Lung (tissue), 13 donors: ENCODE results near the gene SWI5. TPM values are rescaled to one million over a fixed set of nuclear protein-coding genes. Genes with fewer than 3 reads are reported as not detected.

ENCODE experiments used
- ATAC-seq: fragments of 200-7000 bp; cut with Tn5 transposase; one replicate; pipeline ENCODE4 v1.9.1; 2020; ENCODE audit warnings: moderate number of reproducible peaks; ENCODE audit not compliant: insufficient read depth, low FRiP score
- DNase-seq, 3 donors: peaks; one replicate each; pipeline ENCODE4 v3.0.0-alpha.2; 2013 to 2017
- H3K27ac ChIP-seq, 2 donors: one replicate each; pipeline ENCODE4 v1.5.1; 2013; ENCODE audit warnings: mild to moderate bottlenecking in 2 of 2, moderate library complexity in 2 of 2, control low read depth in 1 of 2, inconsistent platforms in 1 of 2, low read depth in 1 of 2, low read length in 1 of 2
- H3K27me3 ChIP-seq, 3 donors: one replicate each; pipeline ENCODE4 v1.5.1; 2013; ENCODE audit warnings: low read length in 2 of 3; ENCODE audit not compliant: control insufficient read depth in 3 of 3, insufficient read depth in 3 of 3
- H3K36me3 ChIP-seq, 4 donors: one replicate each; pipeline ENCODE4 v1.5.1; 2013; ENCODE audit warnings: low read length in 4 of 4, mild to moderate bottlenecking in 1 of 4, moderate library complexity in 1 of 4; ENCODE audit not compliant: control insufficient read depth in 4 of 4, insufficient read depth in 4 of 4
- H3K4me1 ChIP-seq, 5 donors: one replicate each; pipeline ENCODE4 v1.5.1; 2013; ENCODE audit warnings: low read length in 5 of 5, mild to moderate bottlenecking in 2 of 5, moderate library complexity in 1 of 5; ENCODE audit not compliant: control insufficient read depth in 5 of 5, insufficient read depth in 5 of 5
- H3K4me3 ChIP-seq: one replicate; pipeline ENCODE4 v1.5.1; 2013; ENCODE audit warnings: mild to moderate bottlenecking, control low read depth, moderate library complexity
- H3K9ac ChIP-seq, 2 donors: one replicate each; pipeline ENCODE4 v1.5.1; 2013; ENCODE audit warnings: low read length in 2 of 2, control low read depth in 1 of 2; ENCODE audit not compliant: insufficient read depth in 1 of 2
- H3K9me3 ChIP-seq, 4 donors: one replicate each; pipeline ENCODE4 v1.5.1; 2013; ENCODE audit warnings: low read length in 3 of 4, mild to moderate bottlenecking in 1 of 4, moderate library complexity in 1 of 4; ENCODE audit not compliant: control insufficient read depth in 4 of 4, insufficient read depth in 3 of 4
- CTCF ChIP-seq: IDR thresholded peaks from 2 replicates; pipeline ENCODE4 v1.5.1; 2012; ENCODE audit warnings: mild to moderate bottlenecking; ENCODE audit errors: control extremely low read depth, extremely low read depth
- WGBS, 2 donors: extraction: QIAGEN DNeasy Blood & Tissue Kit; methylation state at CpG; one replicate each; pipeline ENCODE4 v1.1.7; 2013; 5-methylcytosine and 5-hydroxymethylcytosine counted together
- polyA plus RNA-seq, 2 donors: library from polyadenylated mRNA; stranded (reverse); fragments of 200-250 nt; gene quantifications; one replicate each; pipeline ENCODE4 v1.2.1, GENCODE V29; 2013
- small RNA-seq: library from RNA; depleted of rRNA; stranded (forward); fragments of <200 nt; gene quantifications from one replicate; pipeline ENCODE3, GENCODE V24; 2014; ENCODE audit warnings: low replicate concordance
- total RNA-seq, 2 donors: library from RNA; depleted of rRNA in 1 of 2; stranded (reverse); fragments of >200 nt in 1 of 2; gene quantifications; one replicate each; pipeline ENCODE4 v1.2.1, GENCODE V29; 2014 to 2021
- donor health status: control.
- donor health status: control.
- donor health status: Bipolar disorder and iron deficiency.
- donor health status: healthy.
- donor health status: DM: yes; HTN: yes; CAD: no.

Gene SWI5
- total and polyA plus RNA-seq, 4 donors: 19.6 to 28.4 (median 23.2) TPM

GRCh38 chr9:128335914-128336313 is 59.8 kb downstream of the SWI5 start:
- 93 to 94% methylated on average over 2 of the region's 2 CpGs for WGBS, 2 donors
- H3K27me3 ChIP-seq: no peaks in the 10 kb centered on the region
- ATAC-seq (no peak), DNase-seq (no peak)
- H3K36me3 ChIP-seq: peaks cover 0 to 20% (median 1%) of the 10 kb centered on the region in 4 donors
- H3K4me1 ChIP-seq: peaks cover 0 to 3% (median 0%) of the 10 kb centered on the region in 5 donors
- no peak overlapping the region for H3K4me3 ChIP-seq
- no peaks in the 10 kb centered on the region for H3K9me3 ChIP-seq
- TF ChIP-seq CTCF: no peak
- no peak overlapping the region for H3K9ac ChIP-seq
- H3K27ac ChIP-seq: no peak overlapping the region

GRCh38 chr9:128337936-128338335 is 61.9 kb downstream of the SWI5 start:
- H3K4me1 ChIP-seq: peaks cover 0 to 7% (median 2%) of the 10 kb centered on the region in 5 donors
- ATAC-seq: no peak
- H3K36me3 ChIP-seq: peaks cover 0 to 11% (median 0%) of the 10 kb centered on the region in 4 donors
- no peak overlapping the region for H3K27ac ChIP-seq
- no peaks in the 10 kb centered on the region for H3K27me3 ChIP-seq
- no peak for DNase-seq
- H3K4me3 ChIP-seq: no peak overlapping the region
- 95 to 97% methylated on average over 7 of the region's 7 CpGs for WGBS, 2 donors
- no peak overlapping the region for H3K9ac ChIP-seq
- no peaks in the 10 kb centered on the region for H3K9me3 ChIP-seq
- no peak for TF ChIP-seq CTCF

Small RNA genes within 50 kb of the gene (small RNA-seq; reads per million reads assigned to genes)
- gene MIR199B (1,738 reads per million, percentile 99 among the genes with 10 or more reads in this experiment), gene MIR3154 (not detected)

Other genes starting within 250 kb of the SWI5 start
- gene NAIF1, start 209.0 kb upstream of the SWI5 start, total RNA-seq: 1 to 10 TPM; 7.2 to 9.4 TPM
- 1 to 10 TPM; 8.2 to 9.4 TPM for gene NAIF1, start 209.0 kb upstream of the SWI5 start, polyA plus RNA-seq
- gene SLC25A25, start 208.0 kb upstream of the SWI5 start, total RNA-seq: 10 to 100 TPM; 21.2 to 32.6 TPM
- 10 to 100 TPM; 10.5 to 27.9 TPM for gene SLC25A25, start 208.0 kb upstream of the SWI5 start, polyA plus RNA-seq
- 10 to 100 TPM; 42.0 to 66.8 TPM for gene PTGES2, start 148.5 kb upstream of the SWI5 start, total RNA-seq
- gene PTGES2, start 148.5 kb upstream of the SWI5 start, polyA plus RNA-seq: 10 to 100 TPM; 49.9 to 59.5 TPM
- 100 to 1,000 TPM; 114 to 281 TPM for gene LCN2, start 126.8 kb upstream of the SWI5 start, total RNA-seq
- gene LCN2, start 126.8 kb upstream of the SWI5 start, polyA plus RNA-seq: 100 to 1,000 TPM; 309 to 842 TPM
- 10 to 100 TPM; 19.2 to 56.4 TPM for gene BBLN, start 116.0 kb upstream of the SWI5 start, total RNA-seq
- 100 to 1,000 TPM in 1 of 2 donors, 10 to 100 TPM in 1; 66.7 to 138 TPM for gene BBLN, start 116.0 kb upstream of the SWI5 start, polyA plus RNA-seq
- gene CIZ1, start 84.7 kb upstream of the SWI5 start, total RNA-seq: 10 to 100 TPM; 36.6 to 83.7 TPM
- 10 to 100 TPM; 43.3 to 57.6 TPM for gene CIZ1, start 84.7 kb upstream of the SWI5 start, polyA plus RNA-seq
- gene DNM1, start 72.9 kb upstream of the SWI5 start, total RNA-seq: 10 to 100 TPM in 1 of 2 donors, 1 to 10 TPM in 1; 8.2 to 23.7 TPM
- gene DNM1, start 72.9 kb upstream of the SWI5 start, polyA plus RNA-seq: 1 to 10 TPM; 1.2 to 3.9 TPM
- gene GOLGA2, start 269 bp upstream of the SWI5 start, total RNA-seq: 100 to 1,000 TPM; 100 to 137 TPM
- 10 to 100 TPM; 56.0 to 79.4 TPM for gene GOLGA2, start 269 bp upstream of the SWI5 start, polyA plus RNA-seq
- 10 to 100 TPM; 17.2 to 28.9 TPM for gene TRUB2, start 46.2 kb downstream of the SWI5 start, total RNA-seq
- 10 to 100 TPM; 14.6 to 17.1 TPM for gene TRUB2, start 46.2 kb downstream of the SWI5 start, polyA plus RNA-seq
- gene COQ4, start 46.6 kb downstream of the SWI5 start, total RNA-seq: 10 to 100 TPM; 32.4 to 63.8 TPM
- gene COQ4, start 46.6 kb downstream of the SWI5 start, polyA plus RNA-seq: 10 to 100 TPM; 40.8 to 57.5 TPM
- gene SLC27A4, start 64.3 kb downstream of the SWI5 start, total RNA-seq: 10 to 100 TPM in 1 of 2 donors, 1 to 10 TPM in 1; 6.8 to 25.2 TPM
- gene SLC27A4, start 64.3 kb downstream of the SWI5 start, polyA plus RNA-seq: 10 to 100 TPM; 23.3 to 29.7 TPM
- gene URM1, start 95.1 kb downstream of the SWI5 start, total RNA-seq: 10 to 100 TPM; 57.1 to 67.2 TPM
- 10 to 100 TPM; 35.1 to 65.6 TPM for gene URM1, start 95.1 kb downstream of the SWI5 start, polyA plus RNA-seq
- gene CERCAM, start 144.6 kb downstream of the SWI5 start, total RNA-seq: 10 to 100 TPM; 17.9 to 27.5 TPM
- gene CERCAM, start 144.6 kb downstream of the SWI5 start, polyA plus RNA-seq: 10 to 100 TPM in 1 of 2 donors, 1 to 10 TPM in 1; 6.0 to 10.7 TPM
- gene ODF2, start 179.7 kb downstream of the SWI5 start, total RNA-seq: 10 to 100 TPM; 31.3 to 34.4 TPM
- 10 to 100 TPM; 13.4 to 21.4 TPM for gene ODF2, start 179.7 kb downstream of the SWI5 start, polyA plus RNA-seq
- gene GLE1, start 228.4 kb downstream of the SWI5 start, total RNA-seq: 10 to 100 TPM; 22.8 to 24.7 TPM
- gene GLE1, start 228.4 kb downstream of the SWI5 start, polyA plus RNA-seq: 10 to 100 TPM; 11.3 to 19.4 TPM